ENCODE measurements around the gene MACROD2.

DNA sequence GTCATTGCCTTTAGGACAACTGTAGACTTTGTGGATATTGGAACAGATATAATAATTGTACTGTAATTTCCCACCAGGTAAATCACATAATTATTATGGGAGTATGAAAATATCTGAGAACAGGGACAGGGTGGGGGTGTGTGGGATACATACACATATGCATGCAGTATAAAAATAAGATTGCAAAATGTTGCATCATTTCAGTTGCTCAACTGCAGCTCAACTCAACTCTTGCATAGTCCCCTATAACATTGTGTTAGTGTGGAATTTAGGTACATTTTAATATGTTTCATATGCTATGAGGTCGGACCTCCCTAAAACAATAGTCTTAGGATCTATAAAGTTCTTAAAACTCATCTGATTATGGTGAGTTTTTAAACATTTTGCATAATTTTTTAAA lies 617.1 kb downstream of the MACROD2 start:
- TF ChIP-seq, protein P1, sequence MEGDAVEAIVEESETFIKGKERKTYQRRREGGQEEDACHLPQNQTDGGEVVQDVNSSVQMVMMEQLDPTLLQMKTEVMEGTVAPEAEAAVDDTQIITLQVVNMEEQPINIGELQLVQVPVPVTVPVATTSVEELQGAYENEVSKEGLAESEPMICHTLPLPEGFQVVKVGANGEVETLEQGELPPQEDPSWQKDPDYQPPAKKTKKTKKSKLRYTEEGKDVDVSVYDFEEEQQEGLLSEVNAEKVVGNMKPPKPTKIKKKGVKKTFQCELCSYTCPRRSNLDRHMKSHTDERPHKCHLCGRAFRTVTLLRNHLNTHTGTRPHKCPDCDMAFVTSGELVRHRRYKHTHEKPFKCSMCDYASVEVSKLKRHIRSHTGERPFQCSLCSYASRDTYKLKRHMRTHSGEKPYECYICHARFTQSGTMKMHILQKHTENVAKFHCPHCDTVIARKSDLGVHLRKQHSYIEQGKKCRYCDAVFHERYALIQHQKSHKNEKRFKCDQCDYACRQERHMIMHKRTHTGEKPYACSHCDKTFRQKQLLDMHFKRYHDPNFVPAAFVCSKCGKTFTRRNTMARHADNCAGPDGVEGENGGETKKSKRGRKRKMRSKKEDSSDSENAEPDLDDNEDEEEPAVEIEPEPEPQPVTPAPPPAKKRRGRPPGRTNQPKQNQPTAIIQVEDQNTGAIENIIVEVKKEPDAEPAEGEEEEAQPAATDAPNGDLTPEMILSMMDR (IDR thresholded peaks at IDR 0.05; ENCODE audit: insufficient read depth, low read length, poor library complexity, severe bottlenecking) = no peak
- no peak for TF ChIP-seq EZH2phosphoT487 (conservative IDR thresholded peaks at IDR 0.05; ENCODE audit: low read length)
